ENCODE results near the gene KIRREL2. TPM values are rescaled to one million over a fixed set of nuclear protein-coding genes. Genes with fewer than 3 reads are reported as not detected.

KIRREL2 gene
- total and polyA plus RNA-seq, 9 of the 15 experiments (the other 6 are each of a cell fraction or from before 2014, with no cell fraction given) = 0.01 to 0.12 (median 0.09) TPM; not detected in 4

- TF ChIP-seq MTF1 (CRISPR knock-in tag; IDR thresholded peaks at IDR 0.05; ENCODE audit: borderline replicate concordance) = 0 out of 2 replicates have a peak, but pooled peaks have one; percentile 52
- peak; percentile 90 for TF ChIP-seq ZNF121 (CRISPR knock-in tag; conservative IDR thresholded peaks at IDR 0.05)
- TF ChIP-seq ILK (tag; IDR thresholded peaks at IDR 0.05; ENCODE audit: borderline replicate concordance, low read depth) = no peak
- TF ChIP-seq NR2C2 (CRISPR knock-in tag; IDR thresholded peaks at IDR 0.05) = no peak
- TF ChIP-seq NR2C2 (tag; IDR thresholded peaks at IDR 0.05) = peak; percentile 30; the same call in 1 of the 2 replicates
- no peak for TF ChIP-seq ATF3 (IDR thresholded peaks at IDR 0.05)
- no peak for TF ChIP-seq ATF3 (CRISPR knock-in tag; conservative IDR thresholded peaks at IDR 0.05)
- TF ChIP-seq ESRRA (IDR thresholded peaks at IDR 0.05; ENCODE audit: borderline replicate concordance, low read depth) = peak; percentile 47
- 0 out of 2 replicates have a peak, but pooled peaks have one; percentile 24 for TF ChIP-seq ZNF512 (tag; IDR thresholded peaks at IDR 0.05)
- peak; percentile 84 for TF ChIP-seq NR2C1 (IDR thresholded peaks at IDR 0.05)
- TF ChIP-seq NR2C1 (tag; IDR thresholded peaks at IDR 0.05) = peak; percentile 75
- TF ChIP-seq, protein P1, sequence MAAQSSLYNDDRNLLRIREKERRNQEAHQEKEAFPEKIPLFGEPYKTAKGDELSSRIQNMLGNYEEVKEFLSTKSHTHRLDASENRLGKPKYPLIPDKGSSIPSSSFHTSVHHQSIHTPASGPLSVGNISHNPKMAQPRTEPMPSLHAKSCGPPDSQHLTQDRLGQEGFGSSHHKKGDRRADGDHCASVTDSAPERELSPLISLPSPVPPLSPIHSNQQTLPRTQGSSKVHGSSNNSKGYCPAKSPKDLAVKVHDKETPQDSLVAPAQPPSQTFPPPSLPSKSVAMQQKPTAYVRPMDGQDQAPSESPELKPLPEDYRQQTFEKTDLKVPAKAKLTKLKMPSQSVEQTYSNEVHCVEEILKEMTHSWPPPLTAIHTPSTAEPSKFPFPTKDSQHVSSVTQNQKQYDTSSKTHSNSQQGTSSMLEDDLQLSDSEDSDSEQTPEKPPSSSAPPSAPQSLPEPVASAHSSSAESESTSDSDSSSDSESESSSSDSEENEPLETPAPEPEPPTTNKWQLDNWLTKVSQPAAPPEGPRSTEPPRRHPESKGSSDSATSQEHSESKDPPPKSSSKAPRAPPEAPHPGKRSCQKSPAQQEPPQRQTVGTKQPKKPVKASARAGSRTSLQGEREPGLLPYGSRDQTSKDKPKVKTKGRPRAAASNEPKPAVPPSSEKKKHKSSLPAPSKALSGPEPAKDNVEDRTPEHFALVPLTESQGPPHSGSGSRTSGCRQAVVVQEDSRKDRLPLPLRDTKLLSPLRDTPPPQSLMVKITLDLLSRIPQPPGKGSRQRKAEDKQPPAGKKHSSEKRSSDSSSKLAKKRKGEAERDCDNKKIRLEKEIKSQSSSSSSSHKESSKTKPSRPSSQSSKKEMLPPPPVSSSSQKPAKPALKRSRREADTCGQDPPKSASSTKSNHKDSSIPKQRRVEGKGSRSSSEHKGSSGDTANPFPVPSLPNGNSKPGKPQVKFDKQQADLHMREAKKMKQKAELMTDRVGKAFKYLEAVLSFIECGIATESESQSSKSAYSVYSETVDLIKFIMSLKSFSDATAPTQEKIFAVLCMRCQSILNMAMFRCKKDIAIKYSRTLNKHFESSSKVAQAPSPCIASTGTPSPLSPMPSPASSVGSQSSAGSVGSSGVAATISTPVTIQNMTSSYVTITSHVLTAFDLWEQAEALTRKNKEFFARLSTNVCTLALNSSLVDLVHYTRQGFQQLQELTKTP (IDR thresholded peaks at IDR 0.05; ENCODE audit: low read depth in 1 of 2, partially characterized antibody in 2 of 2) = no peak
- no peak for TF ChIP-seq MYC (IDR thresholded peaks at IDR 0.05; ENCODE audit: low read depth, low read length)
- TF ChIP-seq MYC (CRISPR knock-in tag; IDR thresholded peaks at IDR 0.05; ENCODE audit: borderline replicate concordance, low read depth) = no peak
Measured at GRCh38 chr19:35844482-35845214, 12.1 kb upstream of the KIRREL2 start (continued).
